Stimulated activated CD4-positive, alpha-beta T cell treated with anti-CD3 and anti-CD28 coated beads, Interleukin-2, amount 100 ng/mL, for 24 hours (primary cell): ENCODE results near the gene PTGDR2.
A peak's percentile ranks its signal among the peaks of the same experiment; 100 is the strongest.

ENCODE experiments used
- DNase-seq, 2 donors: peaks; one replicate each; pipeline ENCODE4 v3.0.0-alpha.2; 2020

PTGDR2 gene

GRCh38 chr11:60874421-60875365 is 18.9 kb upstream of the PTGDR2 start:
- peak in 1 of 2 donors; percentile 9 for DNase-seq

- no peak for DNase-seq
These were observed 17.8 kb upstream of the PTGDR2 start for GRCh38 chr11:60873533-60873932.

GRCh38 chr11:60872961-60873524 is 17.3 kb upstream of the PTGDR2 start:
- peak in 1 of 2 donors; percentile 16 for DNase-seq

DNA sequence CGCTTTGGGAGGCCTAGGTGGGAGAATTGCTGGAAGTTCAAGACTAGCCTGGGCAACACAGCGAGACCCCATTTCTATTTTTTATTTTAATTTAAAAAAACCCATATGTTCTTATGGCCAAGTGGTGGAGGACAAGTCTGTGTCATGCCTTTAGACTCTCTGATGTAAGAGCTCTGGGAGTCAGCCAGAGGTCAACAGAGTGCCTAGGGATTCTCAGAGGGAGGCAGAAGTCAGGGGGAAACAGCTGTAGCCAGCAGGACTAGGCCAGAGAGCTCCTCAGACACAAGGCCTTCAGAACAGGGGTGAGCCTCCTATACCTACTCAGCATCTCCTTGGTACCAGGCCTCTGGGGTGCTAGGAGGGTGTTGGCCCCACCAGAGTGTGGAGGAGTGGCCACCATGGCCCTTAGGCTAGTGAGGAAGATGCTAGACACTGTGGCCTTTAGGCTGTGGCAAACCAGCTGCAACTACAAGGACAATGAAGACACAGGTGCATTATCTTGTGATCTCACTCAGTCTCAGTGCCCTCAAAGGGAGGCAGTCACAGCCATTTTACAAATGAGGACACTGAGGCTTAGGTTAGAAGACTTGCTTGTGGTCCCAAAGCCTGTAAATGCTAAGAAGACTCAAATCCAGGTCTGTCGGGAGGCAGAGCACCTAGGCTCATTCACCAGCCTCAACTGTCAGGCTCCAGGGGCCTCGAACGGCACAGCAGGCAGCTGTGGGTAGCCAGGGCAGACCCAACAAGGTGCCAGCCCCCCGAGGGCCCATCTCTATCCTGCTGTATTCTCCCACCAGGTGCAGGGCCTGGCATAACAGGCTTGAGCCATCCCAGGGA is 16.6 kb upstream of the PTGDR2 start:
- DNase-seq, result peak in 1 of 2 donors; percentile 12

GRCh38 chr11:60871378-60872061 is 15.8 kb upstream of the PTGDR2 start:
- DNase-seq, result peak in 1 of 2 donors; percentile 15

DNA sequence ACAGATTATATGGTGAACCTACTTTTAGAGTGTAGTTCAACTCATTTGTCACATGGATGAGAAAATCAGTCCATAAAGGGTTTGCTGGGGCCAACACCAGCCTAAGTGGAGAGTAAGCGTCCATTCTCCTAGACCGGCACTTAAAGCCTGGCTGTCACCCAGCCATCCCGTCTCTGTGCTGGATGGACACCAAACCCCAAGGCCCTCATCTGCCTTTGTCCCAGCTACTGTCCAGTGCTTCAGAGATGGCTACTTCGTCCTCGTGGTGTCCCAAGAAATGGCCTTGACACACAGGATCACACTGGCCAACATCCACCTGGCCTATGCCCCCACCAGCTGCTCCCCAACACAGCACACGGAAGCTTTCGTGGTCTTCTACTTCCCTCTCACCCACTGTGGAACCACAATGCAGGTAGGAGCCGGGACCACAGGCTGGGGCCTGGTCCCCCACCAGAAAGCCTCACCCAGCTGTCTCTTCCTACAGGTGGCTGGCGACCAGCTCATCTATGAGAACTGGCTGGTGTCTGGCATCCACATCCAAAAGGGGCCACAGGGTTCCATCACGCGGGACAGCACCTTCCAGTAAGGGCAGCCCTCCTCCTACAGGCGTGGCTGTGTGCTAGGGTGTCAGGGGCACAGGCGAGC is 15.1 kb upstream of the PTGDR2 start:
- DNase-seq, result peak in 1 of 2 donors; percentile 12

- DNase-seq, result peak in 1 of 2 donors; percentile 14
These were observed 14.5 kb upstream of the PTGDR2 start for GRCh38 chr11:60870276-60870675.

GRCh38 chr11:60869451-60869825 is 13.7 kb upstream of the PTGDR2 start:
- DNase-seq, result no peak

- DNase-seq, result no peak
These were observed 13.1 kb upstream of the PTGDR2 start for GRCh38 chr11:60868682-60869450.

DNA sequence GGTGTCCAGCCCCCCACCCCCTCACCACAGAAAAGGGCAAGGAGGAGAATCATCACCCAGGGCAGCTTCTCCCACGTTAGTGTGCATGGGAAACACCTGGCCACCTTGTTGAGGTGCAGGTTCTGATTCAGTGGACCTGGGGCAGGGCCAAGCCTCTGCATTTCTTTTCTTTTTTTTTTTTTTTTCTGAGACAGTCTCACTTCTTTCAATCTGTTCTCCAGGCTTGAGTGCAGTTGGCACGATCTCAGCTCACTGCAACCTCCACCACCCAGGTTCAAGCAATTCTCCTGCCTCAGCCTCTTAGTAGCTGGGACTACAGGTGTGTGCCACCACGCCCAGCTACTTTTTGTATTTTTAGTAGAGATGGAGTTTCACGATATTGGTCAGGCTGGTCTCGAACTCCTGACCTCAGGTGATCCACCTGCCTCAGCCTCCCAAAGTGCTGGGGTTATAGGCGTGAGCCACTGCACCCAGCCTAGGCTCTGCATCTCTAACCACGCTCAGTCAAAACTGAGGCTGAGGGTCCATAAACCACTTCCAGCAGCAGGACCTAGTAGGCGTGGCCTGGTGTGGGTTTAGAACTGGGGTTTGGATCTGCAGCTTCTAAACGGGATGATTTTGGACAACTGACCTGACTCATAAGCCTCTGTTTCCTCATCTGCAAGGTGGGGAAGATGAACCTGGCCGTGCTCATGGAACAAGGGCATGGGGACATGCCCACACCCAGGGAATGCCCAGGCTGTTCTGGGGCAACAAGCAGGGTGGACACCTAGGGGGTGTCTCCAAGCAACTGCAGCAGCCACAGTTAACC is 12.3 kb upstream of the PTGDR2 start:
- DNase-seq, result no peak

DNA sequence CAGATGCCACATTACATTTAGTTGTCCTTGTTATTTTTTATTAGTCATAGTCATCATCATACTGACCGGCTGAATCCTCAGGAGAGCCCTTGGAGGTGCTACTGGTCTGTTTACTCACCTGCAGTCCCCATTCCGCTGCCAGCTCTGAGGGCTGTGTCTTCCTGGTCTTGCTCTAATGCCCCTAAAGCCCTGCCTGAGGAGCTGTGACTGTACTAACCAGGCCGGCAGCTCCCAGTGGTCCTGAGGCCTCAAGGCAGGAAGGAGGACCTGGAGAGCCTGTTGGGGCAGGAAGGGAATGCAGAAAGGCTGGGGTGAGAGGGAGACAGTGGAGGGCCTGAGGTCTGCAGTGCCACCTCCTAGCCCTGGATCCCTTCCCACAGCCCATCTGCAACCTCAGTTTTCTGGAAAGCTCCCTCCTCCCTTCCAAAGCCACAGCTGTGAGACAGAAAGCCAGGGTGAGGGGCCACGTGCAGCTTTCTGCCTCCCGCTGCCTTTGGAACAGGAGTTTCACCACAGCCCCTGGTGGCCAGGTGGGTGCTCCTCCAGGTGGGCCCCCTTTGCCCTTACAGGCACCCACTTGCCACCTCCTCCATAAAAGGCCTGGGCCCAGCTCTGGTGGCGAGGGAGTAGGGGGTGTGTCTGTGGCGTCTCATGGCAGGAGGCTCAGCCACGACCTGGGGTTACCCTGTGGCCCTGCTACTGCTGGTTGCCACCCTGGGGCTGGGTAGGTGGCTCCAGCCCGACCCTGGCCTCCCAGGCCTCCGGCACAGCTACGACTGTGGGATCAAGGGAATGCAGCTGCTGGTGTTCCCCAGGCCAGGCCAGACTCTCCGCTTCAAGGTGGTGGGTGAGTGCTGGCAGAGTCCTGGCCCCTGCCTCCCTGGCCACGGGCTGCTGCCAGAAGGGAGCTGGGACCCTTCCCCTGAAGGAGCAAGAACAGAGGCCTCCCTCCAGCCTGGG is 11.4 kb upstream of the PTGDR2 start, which contains the start of gene ZP1:
Gene ZP1 (plus strand): TSS at position 632 of the 960 bp plus-strand sequence. CDS start 20 bp downstream, at position 652.
- no peak for DNase-seq

- DNase-seq, result peak in 1 of 2 donors; percentile 9
These were observed 9.2 kb upstream of the PTGDR2 start for GRCh38 chr11:60864856-60865513.

DNA sequence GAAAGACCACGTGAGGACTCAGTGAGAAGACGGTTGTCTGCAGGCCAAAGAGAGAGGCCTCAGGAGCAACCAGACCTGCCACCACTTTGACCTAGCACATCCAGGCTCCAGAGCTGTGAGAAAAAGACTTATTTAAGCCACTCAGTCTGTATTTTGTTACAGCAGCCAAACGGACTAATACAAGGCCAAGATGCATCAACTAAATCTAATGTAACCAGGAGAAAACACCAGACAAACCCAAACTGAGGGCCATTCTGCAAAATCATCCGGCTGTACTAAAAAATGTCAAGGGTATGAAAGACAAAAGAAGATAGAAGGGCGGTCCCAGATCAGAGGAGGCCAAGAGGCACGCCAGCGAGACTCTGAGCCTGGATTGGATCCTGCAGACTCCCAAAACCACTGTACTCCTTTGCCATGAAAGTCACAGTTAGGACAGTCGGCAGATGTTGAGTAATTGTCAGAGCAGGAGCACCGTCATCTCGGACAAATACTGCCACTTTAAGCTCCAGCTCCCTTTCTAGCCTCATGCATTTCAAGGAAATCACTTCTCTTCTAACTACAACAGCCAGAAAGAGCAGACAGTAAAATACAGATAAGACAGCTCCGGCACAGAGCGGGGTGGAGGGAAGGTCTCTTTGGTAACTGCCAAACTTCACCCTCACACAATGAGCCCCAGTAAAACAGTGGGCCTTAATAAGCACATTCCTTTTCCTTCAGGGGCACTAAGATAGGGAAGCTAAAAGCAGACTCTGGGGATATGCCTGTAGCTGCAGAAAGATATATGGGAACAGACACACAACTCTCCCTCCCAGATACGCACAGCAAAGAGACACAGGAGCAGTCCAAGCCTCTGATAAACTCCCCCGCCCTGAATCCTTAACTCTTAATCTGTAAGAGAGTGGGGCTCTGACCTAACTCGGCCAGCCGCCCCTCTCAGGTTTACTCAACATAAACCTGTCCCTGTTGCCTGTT is 8.1 kb upstream of the PTGDR2 start:
- DNase-seq, result peak in 1 of 2 donors; percentile 11

- no peak for DNase-seq
These were observed 6.4 kb upstream of the PTGDR2 start for GRCh38 chr11:60862171-60862570.

GRCh38 chr11:60860943-60861342 is 5.2 kb upstream of the PTGDR2 start:
- DNase-seq, result peak in 1 of 2 donors; percentile 11

DNA sequence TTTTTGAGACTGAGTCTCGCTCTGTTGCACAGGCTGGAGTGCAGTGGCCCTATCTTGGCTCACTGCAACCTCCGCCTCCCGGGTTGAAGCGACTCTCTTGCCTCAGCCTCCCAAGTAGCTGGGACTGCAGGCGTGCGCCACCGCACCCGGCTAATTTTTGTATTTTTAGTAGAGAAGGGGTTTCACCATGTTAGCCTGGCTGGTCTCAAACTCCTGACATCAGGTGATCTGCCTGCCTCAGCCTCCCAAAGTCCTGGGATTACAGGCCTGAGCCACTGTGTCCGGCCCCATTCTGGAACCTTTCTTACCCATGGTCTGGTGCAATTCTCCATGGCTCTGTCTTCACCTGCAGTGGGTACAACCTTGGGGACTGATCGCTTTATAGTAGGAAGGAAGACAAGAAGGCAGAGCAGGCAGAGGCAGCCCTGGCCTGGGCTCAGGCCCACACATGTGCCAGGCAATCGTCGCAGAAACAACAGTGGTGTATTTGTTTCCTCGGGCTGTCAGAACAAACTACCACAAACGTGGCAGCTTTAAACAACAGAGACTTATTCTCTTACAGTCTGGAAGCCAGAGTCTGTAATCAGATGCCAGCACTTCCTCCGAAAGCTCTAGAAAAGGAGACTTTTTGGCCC is 4.0 kb upstream of the PTGDR2 start:
- DNase-seq, result no peak
